HepG2 (cell line): ENCODE data around the gene ABHD12. TPM values are rescaled to one million over a fixed set of nuclear protein-coding genes. Genes with fewer than 3 reads are reported as not detected.

ENCODE experiments used
- ATF1 ChIP-seq: IDR thresholded peaks from 2 replicates; pipeline ENCODE4 v1.6.1; 2016; ENCODE audit warnings: mild to moderate bottlenecking, control low read depth
- CCAR2 ChIP-seq: fragments of 200-400 bp; formaldehyde crosslinking; optimal IDR thresholded peaks from 2 replicates; pipeline ENCODE3; 2018; ENCODE audit warnings: low read depth, mild to moderate bottlenecking, low read length, moderate library complexity
- ETV5 ChIP-seq: IDR thresholded peaks from 2 replicates; pipeline ENCODE4 v1.6.1; 2018; ENCODE audit warnings: missing biosample characterization, missing genetic modification reagents, inconsistent platforms, borderline replicate concordance
- FOXK2 ChIP-seq: fragments of 450-650 bp; IDR thresholded peaks from 2 replicates; pipeline ENCODE4 v1.6.1; 2016
- HDAC6 ChIP-seq: fragments of 200-600 bp; sonication (generic); IDR thresholded peaks from 2 replicates; pipeline ENCODE4 v1.7.0; 2017; ENCODE audit warnings: mild to moderate bottlenecking, antibody characterized with exemption, low read length, low read depth
- KLF12 ChIP-seq: sonication (generic); formaldehyde crosslinking; IDR thresholded peaks from 2 replicates; pipeline ENCODE4 v1.4.0; 2020; ENCODE audit warnings: missing genetic modification reagents, borderline replicate concordance
- NFE2 ChIP-seq: sonication (generic); formaldehyde crosslinking; IDR thresholded peaks from 2 replicates; pipeline ENCODE4 v1.4.0; 2020; ENCODE audit warnings: missing genetic modification reagents
- PITX1 ChIP-seq: sonication (generic); formaldehyde crosslinking; IDR thresholded peaks from 2 replicates; pipeline ENCODE4 v1.5.1; 2020; ENCODE audit warnings: mild to moderate bottlenecking, missing genetic modification reagents
- SIN3A ChIP-seq: IDR thresholded peaks from 2 replicates; pipeline ENCODE4 v1.6.1; 2011; ENCODE audit warnings: low read depth, mild to moderate bottlenecking, control low read depth, low read length, borderline replicate concordance
- SP140L ChIP-seq: sonication (generic); formaldehyde crosslinking; IDR thresholded peaks from 2 replicates; pipeline ENCODE4 v1.4.0; 2020; ENCODE audit warnings: missing genetic modification reagents, borderline replicate concordance
- SSRP1 ChIP-seq: IDR thresholded peaks from 2 replicates; pipeline ENCODE4 v1.6.1; 2016; ENCODE audit warnings: control low read depth
- THAP11 ChIP-seq: IDR thresholded peaks from 2 replicates; pipeline ENCODE4 v1.6.1; 2016; ENCODE audit warnings: missing biosample characterization, missing genetic modification reagents
- ZBTB7B ChIP-seq: sonication (generic); formaldehyde crosslinking; IDR thresholded peaks from 2 replicates; pipeline ENCODE4 v1.4.0; 2020; ENCODE audit warnings: missing genetic modification reagents
- ZBTB8A ChIP-seq: sonication (generic); formaldehyde crosslinking; IDR thresholded peaks from 2 replicates; pipeline ENCODE4 v1.4.0; 2020; ENCODE audit warnings: mild to moderate bottlenecking, low read depth, missing genetic modification reagents, borderline replicate concordance
- ZFP1 ChIP-seq: IDR thresholded peaks from 2 replicates; pipeline ENCODE4 v1.6.1; 2016
- ZNF337 ChIP-seq: sonication (generic); formaldehyde crosslinking; IDR thresholded peaks from 2 replicates; pipeline ENCODE4 v1.5.1; 2020; ENCODE audit warnings: missing genetic modification reagents, low read depth, mild to moderate bottlenecking, borderline replicate concordance
- ZNF34 ChIP-seq: sonication (generic); formaldehyde crosslinking; IDR thresholded peaks from 2 replicates; pipeline ENCODE4 v1.4.0; 2020; ENCODE audit warnings: mild to moderate bottlenecking, missing genetic modification reagents, borderline replicate concordance
- ZNF652 ChIP-seq: IDR thresholded peaks from 2 replicates; pipeline ENCODE4 v1.6.1; 2016; ENCODE audit warnings: low read depth, borderline replicate concordance
- ZNF724P ChIP-seq: sonication (generic); formaldehyde crosslinking; IDR thresholded peaks from 2 replicates; pipeline ENCODE4 v1.8.0; 2022; ENCODE audit warnings: missing genetic modification reagents, borderline replicate concordance
- ZNF776 ChIP-seq: sonication (generic); formaldehyde crosslinking; IDR thresholded peaks from 2 replicates; pipeline ENCODE4 v1.4.0; 2020; ENCODE audit warnings: mild to moderate bottlenecking, missing genetic modification reagents
- ZNF792 ChIP-seq: IDR thresholded peaks from 2 replicates; pipeline ENCODE4 v1.6.1; 2016
- polyA plus RNA-seq, 8 experiments: library from polyadenylated mRNA; depleted of rRNA in 3 of 8; stranded (reverse) in 7 of 8; unstranded in 1 of 8; fragments of >200 nt; fragmentation: Illumina TruSeq in 4 of 8; extraction: Trizol in 4 of 8; gene quantifications; 2 replicates each; pipeline versions ENCODE4 v1.2.1 to v1.2.3, GENCODE V29; 2011 to 2016; ENCODE audit warnings: low read depth in 4 of 8, missing spikeins in 1 of 8, mixed read lengths in 1 of 8; ENCODE audit not compliant: insufficient read depth in 1 of 8
- total RNA-seq, 5 experiments: library from RNA; depleted of rRNA; stranded (reverse); fragments of >200 nt; fragmentation: Illumina TruSeq; extraction: Trizol; gene quantifications; 2 replicates each; pipeline ENCODE4 v1.2.3, GENCODE V29; 2016; ENCODE audit warnings: low read depth in 1 of 5
- TF ChIP-seq, protein P1 (sequence below): sonication (generic); formaldehyde crosslinking; IDR thresholded peaks from 2 replicates; pipeline ENCODE4 v1.8.1; 2023; ENCODE audit warnings: mild to moderate bottlenecking, inconsistent platforms, moderate library complexity, missing genetic modification reagents, borderline replicate concordance
- TF ChIP-seq, protein P2 (sequence below): sonication (generic); formaldehyde crosslinking; IDR thresholded peaks from 2 replicates; pipeline ENCODE4 v1.5.0; 2020; ENCODE audit warnings: mild to moderate bottlenecking, missing genetic modification reagents
- TF ChIP-seq, protein P3 (sequence below): sonication (generic); formaldehyde crosslinking; IDR thresholded peaks from 2 replicates; pipeline ENCODE4 v1.5.0; 2020; ENCODE audit warnings: missing genetic modification reagents
- TF ChIP-seq, protein P4 (sequence below): sonication (generic); formaldehyde crosslinking; IDR thresholded peaks from 2 replicates; pipeline ENCODE4 v1.8.0; 2022; ENCODE audit warnings: mild to moderate bottlenecking, missing genetic modification reagents; ENCODE audit not compliant: insufficient replicate concordance
- TF ChIP-seq, protein P5 (sequence below): IDR thresholded peaks from 2 replicates; pipeline ENCODE4 v1.6.1; 2016; ENCODE audit warnings: missing compliant biosample characterization, missing genetic modification reagents, borderline replicate concordance

ABHD12 gene
- total and polyA plus RNA-seq, 2 of the 13 experiments (the other 11 are each of a cell fraction or from before 2014, with no cell fraction given): 23.5 to 72.1 TPM

DNA sequence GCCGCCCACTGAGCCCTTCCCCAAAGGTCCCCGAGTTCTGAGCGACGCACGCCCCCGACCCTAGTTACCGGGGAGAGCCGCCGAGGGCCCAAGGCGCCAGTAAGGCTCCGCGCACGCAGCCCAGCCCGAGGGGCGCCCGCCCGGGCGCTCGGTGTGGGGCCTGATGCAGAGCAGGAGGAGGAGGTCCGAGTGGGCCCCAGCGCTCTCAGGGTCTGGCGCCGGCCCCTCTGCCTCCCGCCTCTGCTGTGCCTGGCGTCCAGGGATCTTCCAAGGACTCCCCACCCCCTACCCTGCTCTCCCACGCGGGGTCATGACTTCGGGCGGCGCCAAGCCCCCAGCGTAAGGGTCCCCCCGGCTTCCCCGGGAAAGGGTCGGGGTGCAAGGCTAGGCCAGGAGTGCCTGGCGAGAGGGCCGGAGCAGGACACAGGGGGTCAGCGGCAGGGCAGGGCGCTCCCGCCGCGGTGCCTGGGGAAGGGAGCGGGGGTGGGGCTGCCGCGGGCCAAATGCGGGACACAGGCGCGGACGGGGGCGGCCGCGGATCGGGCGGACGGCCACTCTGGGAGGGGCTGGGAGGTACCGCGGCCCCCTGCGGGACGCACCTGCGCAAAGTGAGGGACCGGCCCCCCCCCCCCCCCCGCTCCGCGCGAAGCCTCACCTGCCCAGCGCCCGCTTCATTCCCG, 637 bp downstream of the ABHD12 start (continued):
- TF ChIP-seq HDAC6: no peak
- no peak for TF ChIP-seq ETV5 (CRISPR knock-in tag)
- no peak for TF ChIP-seq SSRP1 (CRISPR knock-in tag)
- no peak for TF ChIP-seq SP140L (CRISPR knock-in tag)
- no peak for TF ChIP-seq ZFP1
- TF ChIP-seq, protein P1, sequence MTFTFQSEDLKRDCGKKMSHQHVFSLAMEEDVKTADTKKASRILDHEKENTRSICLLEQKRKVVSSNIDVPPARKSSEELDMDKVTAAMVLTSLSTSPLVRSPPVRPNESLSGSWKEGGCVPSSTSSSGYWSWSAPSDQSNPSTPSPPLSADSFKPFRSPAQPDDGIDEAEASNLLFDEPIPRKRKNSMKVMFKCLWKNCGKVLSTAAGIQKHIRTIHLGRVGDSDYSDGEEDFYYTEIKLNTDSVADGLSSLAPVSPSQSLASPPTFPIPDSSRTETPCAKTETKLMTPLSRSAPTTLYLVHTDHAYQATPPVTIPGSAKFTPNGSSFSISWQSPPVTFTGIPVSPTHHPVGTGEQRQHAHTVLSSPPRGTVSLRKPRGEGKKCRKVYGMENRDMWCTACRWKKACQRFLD (CRISPR knock-in tag): peak; percentile 90
- no peak for TF ChIP-seq ZNF652
- no peak; the same call in 1 of the 2 replicates for TF ChIP-seq ZNF792
- TF ChIP-seq ZNF337 (CRISPR knock-in tag): no peak
- TF ChIP-seq, protein P2, sequence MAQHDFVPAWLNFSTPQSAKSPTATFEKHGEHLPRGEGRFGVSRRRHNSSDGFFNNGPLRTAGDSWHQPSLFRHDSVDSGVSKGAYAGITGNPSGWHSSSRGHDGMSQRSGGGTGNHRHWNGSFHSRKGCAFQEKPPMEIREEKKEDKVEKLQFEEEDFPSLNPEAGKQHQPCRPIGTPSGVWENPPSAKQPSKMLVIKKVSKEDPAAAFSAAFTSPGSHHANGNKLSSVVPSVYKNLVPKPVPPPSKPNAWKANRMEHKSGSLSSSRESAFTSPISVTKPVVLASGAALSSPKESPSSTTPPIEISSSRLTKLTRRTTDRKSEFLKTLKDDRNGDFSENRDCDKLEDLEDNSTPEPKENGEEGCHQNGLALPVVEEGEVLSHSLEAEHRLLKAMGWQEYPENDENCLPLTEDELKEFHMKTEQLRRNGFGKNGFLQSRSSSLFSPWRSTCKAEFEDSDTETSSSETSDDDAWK (CRISPR knock-in tag): no peak
- TF ChIP-seq KLF12 (CRISPR knock-in tag): peak; percentile 85; the same call in 1 of the 2 replicates
- no peak for TF ChIP-seq ZNF34 (CRISPR knock-in tag)
- TF ChIP-seq, protein P3, sequence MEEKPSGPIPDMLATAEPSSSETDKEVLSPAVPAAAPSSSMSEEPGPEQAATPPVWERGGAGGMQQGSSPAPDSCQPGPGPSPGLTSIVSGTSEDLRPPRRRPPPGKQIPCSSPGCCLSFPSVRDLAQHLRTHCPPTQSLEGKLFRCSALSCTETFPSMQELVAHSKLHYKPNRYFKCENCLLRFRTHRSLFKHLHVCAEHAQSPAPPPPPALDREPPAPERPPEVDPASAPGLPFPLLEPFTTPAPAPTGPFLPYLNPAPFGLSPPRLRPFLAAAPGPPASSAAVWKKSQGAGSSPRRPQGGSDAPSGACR (CRISPR knock-in tag): 0 out of 2 replicates have a peak, but pooled peaks have one; percentile 91
- TF ChIP-seq, protein P4, sequence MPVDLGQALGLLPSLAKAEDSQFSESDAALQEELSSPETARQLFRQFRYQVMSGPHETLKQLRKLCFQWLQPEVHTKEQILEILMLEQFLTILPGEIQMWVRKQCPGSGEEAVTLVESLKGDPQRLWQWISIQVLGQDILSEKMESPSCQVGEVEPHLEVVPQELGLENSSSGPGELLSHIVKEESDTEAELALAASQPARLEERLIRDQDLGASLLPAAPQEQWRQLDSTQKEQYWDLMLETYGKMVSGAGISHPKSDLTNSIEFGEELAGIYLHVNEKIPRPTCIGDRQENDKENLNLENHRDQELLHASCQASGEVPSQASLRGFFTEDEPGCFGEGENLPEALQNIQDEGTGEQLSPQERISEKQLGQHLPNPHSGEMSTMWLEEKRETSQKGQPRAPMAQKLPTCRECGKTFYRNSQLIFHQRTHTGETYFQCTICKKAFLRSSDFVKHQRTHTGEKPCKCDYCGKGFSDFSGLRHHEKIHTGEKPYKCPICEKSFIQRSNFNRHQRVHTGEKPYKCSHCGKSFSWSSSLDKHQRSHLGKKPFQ (CRISPR knock-in tag): peak; percentile 37
- no peak for TF ChIP-seq ATF1 (CRISPR knock-in tag)
- TF ChIP-seq ZBTB7B (CRISPR knock-in tag): 0 out of 2 replicates have a peak, but pooled peaks have one; percentile 14
- TF ChIP-seq THAP11 (CRISPR knock-in tag): no peak
- TF ChIP-seq ZBTB8A (CRISPR knock-in tag): no peak
- TF ChIP-seq, protein P5, sequence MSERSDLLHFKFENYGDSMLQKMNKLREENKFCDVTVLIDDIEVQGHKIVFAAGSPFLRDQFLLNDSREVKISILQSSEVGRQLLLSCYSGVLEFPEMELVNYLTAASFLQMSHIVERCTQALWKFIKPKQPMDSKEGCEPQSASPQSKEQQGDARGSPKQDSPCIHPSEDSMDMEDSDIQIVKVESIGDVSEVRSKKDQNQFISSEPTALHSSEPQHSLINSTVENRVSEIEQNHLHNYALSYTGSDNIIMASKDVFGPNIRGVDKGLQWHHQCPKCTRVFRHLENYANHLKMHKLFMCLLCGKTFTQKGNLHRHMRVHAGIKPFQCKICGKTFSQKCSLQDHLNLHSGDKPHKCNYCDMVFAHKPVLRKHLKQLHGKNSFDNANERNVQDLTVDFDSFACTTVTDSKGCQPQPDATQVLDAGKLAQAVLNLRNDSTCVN (CRISPR knock-in tag): no peak
- no peak for TF ChIP-seq FOXK2
- no peak for TF ChIP-seq CCAR2
- peak; percentile 73; the same call in 1 of the 2 replicates for TF ChIP-seq PITX1 (CRISPR knock-in tag)
- no peak for TF ChIP-seq NFE2 (CRISPR knock-in tag)
- TF ChIP-seq ZNF724P (CRISPR knock-in tag): peak; percentile 65; the same call in 1 of the 2 replicates
- TF ChIP-seq ZNF776 (CRISPR knock-in tag): peak; percentile 83; the same call in 1 of the 2 replicates
- TF ChIP-seq SIN3A: no peak
